LNCAP (cell line): ENCODE measurements around the gene RECQL.

Experiments used
- TF ChIP-seq, protein P1 (sequence below): fragments of 450-650 bp; IDR thresholded peaks from 2 replicates; pipeline ENCODE4 v1.5.1; 2017; ENCODE audit warnings: mild to moderate bottlenecking

The RECQL gene

DNA sequence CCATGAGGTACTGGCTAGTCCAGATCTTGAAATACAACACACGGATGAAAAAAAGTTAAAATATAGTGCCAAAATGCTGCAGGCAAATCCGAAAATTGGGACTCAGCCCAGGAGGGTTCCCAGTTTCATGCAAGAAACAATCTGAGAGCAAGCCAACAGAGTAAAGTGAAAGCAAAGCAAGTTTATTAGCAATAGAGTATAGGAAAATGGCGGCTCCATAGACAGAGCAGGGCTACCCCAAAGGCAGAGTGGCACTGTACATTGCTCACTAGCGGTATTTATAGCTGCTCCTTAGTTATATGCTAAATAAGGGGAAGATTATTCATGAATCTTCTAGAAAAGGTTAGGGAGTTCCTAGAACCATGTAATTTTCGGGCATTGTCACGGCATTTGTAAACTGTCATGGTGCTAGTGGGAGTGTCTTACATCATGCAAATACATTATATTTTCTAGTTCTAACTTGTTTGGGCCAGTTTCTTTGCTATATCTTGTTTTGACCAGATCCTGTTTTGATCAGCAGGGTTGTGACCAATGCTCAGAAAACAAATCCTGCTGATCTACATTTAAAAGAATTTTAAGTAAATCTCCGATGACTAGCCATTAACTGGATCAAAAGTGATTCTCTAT lies 29.1 kb downstream of the RECQL start:
- TF ChIP-seq, protein P1, sequence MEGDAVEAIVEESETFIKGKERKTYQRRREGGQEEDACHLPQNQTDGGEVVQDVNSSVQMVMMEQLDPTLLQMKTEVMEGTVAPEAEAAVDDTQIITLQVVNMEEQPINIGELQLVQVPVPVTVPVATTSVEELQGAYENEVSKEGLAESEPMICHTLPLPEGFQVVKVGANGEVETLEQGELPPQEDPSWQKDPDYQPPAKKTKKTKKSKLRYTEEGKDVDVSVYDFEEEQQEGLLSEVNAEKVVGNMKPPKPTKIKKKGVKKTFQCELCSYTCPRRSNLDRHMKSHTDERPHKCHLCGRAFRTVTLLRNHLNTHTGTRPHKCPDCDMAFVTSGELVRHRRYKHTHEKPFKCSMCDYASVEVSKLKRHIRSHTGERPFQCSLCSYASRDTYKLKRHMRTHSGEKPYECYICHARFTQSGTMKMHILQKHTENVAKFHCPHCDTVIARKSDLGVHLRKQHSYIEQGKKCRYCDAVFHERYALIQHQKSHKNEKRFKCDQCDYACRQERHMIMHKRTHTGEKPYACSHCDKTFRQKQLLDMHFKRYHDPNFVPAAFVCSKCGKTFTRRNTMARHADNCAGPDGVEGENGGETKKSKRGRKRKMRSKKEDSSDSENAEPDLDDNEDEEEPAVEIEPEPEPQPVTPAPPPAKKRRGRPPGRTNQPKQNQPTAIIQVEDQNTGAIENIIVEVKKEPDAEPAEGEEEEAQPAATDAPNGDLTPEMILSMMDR: no peak

DNA sequence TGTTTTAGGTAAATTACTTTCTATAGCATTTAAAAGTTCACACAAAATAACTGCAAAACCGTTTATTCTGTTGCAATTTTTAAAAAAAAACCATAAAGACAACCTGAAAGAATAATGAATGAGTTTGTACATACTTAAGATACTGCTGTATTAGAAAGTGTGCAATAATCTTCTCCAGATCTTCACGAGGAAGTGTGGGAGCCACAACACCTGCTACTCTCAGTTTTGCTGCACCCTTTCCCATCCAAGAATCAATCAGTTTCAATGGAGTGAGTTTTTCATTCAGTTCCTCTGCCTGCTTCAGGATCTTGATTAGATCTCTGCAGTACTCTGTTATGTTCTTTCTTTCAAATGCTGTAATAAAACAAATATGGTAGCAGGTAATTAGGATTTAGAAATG lies 30.1 kb downstream of the RECQL start:
- TF ChIP-seq, protein P1: no peak

DNA sequence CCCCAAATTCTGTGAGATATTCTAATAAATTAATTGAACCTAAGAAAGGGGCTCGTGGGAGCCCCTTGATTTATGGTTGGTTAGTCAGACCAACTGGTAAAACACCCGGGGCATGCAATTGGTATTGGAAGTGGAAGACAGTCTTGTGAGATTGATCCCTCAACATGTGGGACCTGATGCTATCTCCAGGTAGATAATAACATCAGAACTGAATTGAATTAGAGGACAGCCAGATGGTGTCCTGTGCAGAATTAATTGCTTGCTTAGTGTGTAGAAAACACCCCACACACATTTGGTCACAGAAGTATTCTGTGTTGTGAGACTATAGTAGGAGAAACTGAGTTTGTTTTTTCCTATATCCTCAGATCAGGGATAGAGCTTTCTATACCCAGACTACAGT lies 42.0 kb downstream of the RECQL start:
- TF ChIP-seq, protein P1: no peak

DNA sequence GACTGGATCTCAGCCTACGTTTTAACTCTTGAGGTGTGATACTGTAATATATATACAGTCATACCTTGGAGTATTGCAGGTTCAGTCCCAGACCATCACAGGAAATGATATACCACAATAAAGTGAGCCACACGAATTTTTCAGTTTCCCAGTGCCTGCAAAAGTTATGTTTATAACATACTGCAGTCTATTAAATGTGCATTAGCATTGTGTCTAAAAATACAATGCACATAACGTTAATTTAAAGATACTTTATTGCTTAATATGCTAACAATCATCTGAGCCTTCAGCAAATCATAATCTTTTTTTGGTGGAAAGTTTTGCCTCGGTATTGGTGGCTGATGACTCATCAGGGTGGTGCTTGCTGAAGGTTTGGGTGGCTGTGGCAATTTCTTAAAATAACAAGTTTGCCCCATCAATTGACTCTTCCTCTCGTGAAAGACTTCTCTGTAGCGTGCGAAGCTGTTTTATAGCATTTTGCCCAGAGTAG lies 45.1 kb downstream of the RECQL start:
- TF ChIP-seq, protein P1: no peak

DNA sequence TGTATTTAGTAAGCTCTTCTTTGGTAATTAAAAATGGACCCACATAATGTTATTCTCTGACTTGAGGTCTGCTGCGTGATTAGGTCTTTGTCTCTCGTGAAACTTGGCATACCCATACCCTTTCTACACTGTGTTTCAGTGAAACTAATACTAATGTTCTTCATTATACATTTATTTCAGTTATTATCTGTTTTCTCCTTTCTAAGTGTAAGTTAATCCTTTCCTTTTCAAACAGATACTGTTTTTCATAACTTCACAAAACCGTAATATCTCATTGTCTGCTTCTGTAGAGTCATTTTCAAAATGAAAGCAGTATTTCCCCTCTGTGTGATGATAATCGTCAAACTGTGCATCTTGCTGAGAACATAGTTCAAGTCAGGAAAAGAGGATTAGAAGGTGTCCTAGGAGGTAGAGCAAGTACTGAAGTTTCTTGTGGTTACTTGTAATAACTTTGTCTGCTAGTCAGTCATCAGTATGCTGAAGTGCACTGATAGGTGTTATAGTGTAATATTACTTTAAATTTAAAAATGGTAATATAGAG lies 48.1 kb downstream of the RECQL start:
- TF ChIP-seq, protein P1: no peak

DNA sequence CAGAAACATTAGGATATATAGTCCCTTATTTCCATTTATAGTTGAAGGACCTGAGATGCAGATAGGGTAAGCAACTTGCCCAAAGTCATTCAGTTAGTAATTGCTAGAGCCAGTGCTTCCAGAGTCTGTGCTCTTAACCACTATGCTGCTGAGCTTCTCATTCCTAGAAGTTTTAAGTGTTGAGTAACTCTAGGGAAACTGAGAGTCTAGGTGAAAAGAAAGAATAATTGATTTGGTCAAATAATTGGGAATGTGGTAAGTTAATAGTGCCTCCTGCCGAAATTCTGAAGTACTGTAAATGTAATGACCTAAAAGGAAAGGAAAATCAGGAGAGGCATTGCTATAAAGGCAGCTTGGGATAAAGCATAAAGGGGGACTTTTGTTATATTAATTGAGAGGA lies 49.9 kb downstream of the RECQL start:
- TF ChIP-seq, protein P1: peak; percentile 37; the same call in 1 of the 2 replicates

DNA sequence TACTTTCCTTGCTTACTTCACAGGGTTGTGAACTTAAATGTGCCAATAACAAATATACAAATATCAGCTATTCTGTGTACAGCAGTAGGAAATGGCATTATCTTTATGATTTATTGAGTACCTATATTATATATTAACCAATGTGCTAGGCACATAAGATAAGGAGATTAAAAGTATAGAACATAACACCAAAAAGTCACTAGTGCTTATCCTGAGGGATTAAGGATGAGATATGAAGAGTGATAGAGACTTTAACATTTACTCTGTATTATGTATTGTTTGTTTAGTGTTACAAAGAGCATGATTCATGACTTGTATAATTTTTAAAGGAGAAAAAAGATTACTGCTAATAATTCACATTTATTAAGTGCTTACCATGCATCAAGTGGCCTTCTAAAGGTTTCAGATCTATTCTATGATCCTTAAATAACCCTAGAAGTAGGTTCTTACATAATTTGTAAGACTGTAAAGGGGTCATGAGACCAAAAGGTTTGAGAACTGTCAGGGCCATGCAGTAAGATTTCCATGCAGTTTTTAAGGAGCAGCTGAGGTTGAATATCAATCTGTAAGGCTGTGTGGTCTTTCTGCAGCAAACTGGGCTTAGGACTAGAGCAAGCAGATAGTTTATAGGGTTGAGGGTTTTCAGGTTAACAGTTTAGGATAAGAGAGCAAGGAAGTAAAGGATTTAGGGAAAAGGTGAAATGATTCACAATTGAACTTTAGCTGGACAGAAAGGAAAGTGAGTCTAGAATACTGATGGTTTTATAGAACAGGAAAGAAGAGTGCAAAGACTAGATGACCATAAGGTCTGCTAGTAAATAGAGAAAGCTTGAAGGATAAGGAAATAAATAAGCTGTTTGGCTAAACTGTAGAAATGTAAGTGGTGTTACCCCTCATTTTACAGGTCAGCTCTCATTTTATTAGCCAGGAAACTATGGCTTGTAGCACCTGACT lies 57.0 kb downstream of the RECQL start:
- TF ChIP-seq, protein P1: no peak
